NCI-H2227 (cell line): ENCODE results near the gene EPS8.

ENCODE experiments used
- DNase-seq: peaks from one replicate; lab custom pipeline; 2025; ENCODE audit not compliant: unreplicated experiment; lab: John Stamatoyannopoulos, UW

Gene EPS8

GRCh38 chr12:15789220-15790171 is at the start of gene EPS8:
Gene EPS8, minus strand, starts transcription at chr12:15789388. Its CDS starts 106,437 bp downstream, at chr12:15682951.
- peak; percentile 95 for DNase-seq

DNA sequence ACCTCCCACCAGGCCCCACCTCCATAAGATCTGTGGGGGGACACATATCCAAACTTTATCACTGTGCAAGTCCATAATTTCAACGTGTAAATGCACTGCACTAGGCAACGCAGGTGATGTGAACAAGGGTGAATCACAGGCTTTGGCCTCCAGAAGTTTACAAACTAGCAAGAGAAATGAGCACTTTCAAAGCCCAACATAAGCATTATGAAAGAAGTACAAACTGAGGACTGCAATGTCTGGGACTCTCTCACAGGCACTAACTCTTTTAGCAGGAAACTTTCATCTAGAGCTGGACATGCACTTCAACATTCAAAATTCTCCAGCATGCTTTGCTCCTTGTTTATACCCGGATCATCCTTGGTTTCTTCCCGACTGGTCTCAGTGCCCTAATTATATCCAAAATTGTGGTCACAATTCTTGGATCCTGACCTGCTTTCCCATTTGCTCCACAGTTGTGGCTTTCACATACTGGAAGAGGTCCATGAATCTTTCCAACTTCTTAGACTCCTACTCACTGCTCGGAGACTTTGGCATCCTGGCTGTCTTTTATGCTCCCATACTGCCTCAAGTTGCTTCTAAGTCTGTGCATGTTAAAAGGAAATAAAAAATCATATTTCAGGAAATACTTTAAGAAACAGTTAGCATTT is 48.1 kb upstream of the EPS8 start:
- DNase-seq = no peak

DNA sequence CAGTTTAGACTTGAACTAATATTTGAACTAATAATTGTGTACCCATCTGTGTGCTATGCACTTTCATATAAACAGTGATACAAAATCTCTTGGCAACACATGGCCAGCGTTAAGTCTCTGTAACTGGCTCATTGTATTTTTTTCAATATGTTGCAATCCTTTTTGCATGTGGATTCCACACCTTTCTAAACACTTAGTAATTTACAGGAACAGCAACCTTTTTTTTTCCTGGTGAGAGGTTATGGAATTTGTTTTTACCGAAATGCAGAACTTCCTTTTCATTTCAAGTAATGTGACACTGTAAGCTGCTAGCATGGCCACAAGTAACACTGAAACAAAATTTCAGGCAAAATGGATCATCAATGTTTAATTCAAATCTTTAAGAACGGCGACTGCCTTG is 45.4 kb upstream of the EPS8 start:
- no peak for DNase-seq

- DNase-seq = no peak
Measured at GRCh38 chr12:15831315-15831978, 42.3 kb upstream of the EPS8 start.

- no peak for DNase-seq
Measured at GRCh38 chr12:15830538-15830937, 41.4 kb upstream of the EPS8 start.

GRCh38 chr12:15829949-15830348 is 40.8 kb upstream of the EPS8 start:
- no peak for DNase-seq

- no peak for DNase-seq
Measured at GRCh38 chr12:15829255-15829654, 40.1 kb upstream of the EPS8 start.

- DNase-seq = no peak
Measured at GRCh38 chr12:15827136-15827535, 37.9 kb upstream of the EPS8 start.

GRCh38 chr12:15824516-15824915 is 35.3 kb upstream of the EPS8 start:
- DNase-seq = no peak

GRCh38 chr12:15823360-15824128 is 34.4 kb upstream of the EPS8 start:
- no peak for DNase-seq

DNA sequence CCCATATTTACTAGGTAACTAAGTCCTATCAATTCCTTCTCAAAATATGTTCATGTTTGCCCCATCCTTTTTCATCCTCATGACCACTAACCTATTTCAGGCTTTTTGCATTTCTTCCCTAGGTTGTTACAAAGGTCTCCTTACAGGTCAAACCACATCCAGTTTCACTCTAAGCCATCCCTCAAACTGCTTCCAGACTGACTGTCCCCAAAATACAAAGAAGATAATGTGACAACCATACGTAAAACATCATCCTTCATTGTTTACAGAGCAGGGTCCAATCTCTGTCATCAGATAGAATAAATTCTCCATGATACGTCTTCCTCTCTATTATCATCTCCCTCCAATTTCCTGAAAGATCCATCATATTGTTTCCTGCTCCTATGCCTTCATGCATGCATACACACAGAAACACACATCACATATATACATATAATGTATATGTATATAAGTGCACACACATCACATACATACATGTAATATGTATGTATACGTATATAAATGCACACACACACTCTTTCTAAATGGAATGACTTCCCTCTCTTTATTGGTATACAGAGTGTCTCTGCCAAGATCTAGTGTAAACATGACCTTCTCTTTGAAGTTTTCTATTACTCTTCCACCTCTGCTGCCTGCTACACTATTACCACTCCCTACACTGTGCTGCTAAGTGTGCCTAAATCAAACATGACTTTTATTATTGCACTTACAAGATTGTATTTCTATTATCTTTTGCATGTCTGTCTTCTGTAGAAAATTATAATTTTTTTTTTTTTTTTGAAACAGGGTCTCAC is 30.7 kb upstream of the EPS8 start:
- DNase-seq = no peak

GRCh38 chr12:15818418-15818817 is 29.2 kb upstream of the EPS8 start:
- DNase-seq = no peak

DNA sequence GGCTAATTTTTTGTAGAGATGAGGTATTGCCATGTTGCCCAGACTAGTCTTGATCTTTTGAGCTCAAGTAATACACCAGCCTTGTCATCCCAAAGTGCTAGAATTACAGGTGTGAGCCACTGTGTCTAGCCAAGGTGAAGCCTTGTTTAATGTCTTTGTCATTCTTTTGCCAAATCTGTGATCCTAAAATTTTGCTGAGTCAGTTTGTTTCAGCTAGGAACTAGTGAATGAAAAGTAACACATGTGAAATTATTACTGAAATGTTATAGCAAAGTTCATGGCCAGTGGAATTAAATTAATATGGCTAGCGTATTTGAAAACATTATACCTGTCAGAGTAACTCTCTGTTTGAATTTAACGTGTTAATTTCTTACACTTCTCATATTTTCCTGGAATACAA is 26.5 kb upstream of the EPS8 start:
- DNase-seq = no peak

- no peak for DNase-seq
Measured at GRCh38 chr12:15811214-15812127, 22.3 kb upstream of the EPS8 start.

DNA sequence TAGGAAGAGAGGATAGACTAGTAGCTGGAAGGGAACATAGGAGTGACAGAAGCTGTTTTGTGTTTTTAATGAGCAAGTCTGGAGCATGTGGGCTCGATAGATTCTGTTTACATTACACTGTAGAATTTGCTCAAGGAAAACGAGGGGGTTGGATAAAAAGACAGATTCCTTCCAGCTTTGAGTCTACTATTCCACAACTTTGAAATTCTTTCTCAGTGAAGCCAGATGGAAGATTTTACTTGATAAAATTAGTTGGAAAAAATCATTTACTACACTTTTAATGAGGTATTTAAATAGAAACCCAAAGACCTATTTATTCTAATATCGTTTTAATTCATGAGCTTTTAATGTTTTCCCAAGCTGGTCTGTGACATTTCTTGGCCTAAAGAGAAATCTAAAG is 19.5 kb upstream of the EPS8 start:
- no peak for DNase-seq

GRCh38 chr12:15808250-15808649 is 19.1 kb upstream of the EPS8 start:
- DNase-seq = no peak

DNA sequence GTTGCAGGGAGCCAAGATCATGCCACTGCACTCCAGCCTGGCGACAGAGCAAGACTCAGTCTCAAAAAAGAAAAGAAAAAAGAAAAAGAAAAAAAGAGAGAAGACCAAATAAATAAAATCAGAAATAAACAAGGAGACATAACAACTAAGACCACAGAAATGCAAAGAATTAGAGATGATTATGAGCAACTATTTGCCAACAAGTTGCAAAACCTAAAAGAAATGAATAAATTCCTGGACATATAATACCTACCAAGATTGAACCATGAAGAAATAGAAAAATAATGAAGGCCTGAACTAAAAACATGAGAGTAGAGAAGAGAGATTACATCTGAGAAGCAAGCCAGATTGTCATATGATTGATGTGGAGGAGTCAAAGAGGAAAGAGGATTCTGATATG is 17.6 kb upstream of the EPS8 start:
- DNase-seq = no peak

DNA sequence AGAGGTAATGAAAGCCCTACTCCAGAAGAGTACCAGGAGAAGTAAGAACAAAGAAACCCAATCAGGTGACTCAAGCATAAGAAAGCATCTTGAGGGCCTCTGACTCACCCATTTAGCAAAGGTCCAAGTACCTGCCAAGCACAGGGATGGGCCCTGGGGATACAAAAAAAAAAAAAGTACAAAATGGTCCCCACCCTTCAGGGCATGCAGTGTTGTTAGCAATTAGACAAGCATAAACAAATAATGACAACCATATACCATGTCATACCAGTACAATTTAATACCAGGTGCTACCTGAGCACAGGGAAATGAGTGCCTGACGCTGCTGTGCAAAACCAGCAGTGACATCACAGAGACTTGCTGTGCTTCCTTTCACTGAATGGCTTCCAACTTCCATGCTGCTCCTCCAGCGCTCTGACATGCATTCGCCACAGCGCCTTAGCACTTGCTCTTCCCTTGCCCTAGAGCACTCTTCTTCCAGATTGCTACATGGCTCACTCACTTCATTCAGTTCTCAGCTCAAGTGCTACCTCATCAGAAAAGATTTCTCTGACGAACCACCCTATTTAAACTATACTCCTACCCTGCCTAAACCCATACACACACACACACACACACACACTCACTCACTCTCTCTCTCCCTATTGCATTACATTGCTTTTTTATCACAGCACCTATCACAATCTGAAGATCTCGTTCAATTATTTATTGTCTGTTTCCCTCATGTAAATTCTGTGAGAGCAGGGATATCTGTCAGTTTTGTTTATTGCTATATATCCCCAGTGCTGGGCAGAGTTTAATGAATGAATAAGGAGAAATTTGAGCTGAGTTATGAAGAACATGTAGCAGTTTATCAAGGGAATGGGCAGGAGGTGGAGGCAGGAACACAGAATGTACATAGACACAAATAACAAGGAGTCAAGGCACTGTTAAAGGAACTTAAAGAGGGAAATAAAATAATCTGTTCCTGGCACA is 12.9 kb upstream of the EPS8 start:
- no peak for DNase-seq
